Gastroesophageal sphincter (tissue), 4 donors: Measurements from ENCODE around the gene PEX6. TPM values are rescaled to one million over a fixed set of nuclear protein-coding genes. Genes with fewer than 3 reads are reported as not detected.

Source experiments
- ATAC-seq: fragments of 150-250 bp; one replicate; pipeline ENCODE4 v1.9.1; 2016; ENCODE audit warnings: mild to moderate bottlenecking, moderate library complexity
- H3K27ac ChIP-seq, 4 donors: fragments of 200-600 bp; sonication (generic) in 3 of 4; 1 replicate in 3 of 4; 2 replicates in 1 of 4; pipeline ENCODE4 v1.5.1; 2016 to 2019
- H3K27me3 ChIP-seq: fragments of 200-600 bp; sonication (generic); one replicate; pipeline ENCODE4 v1.5.1; 2019
- H3K36me3 ChIP-seq, 2 donors: fragments of 200-600 bp; sonication (generic); one replicate each; pipeline ENCODE4 v1.5.1; 2019; ENCODE audit warnings: control low read depth in 1 of 2
- H3K4me1 ChIP-seq, 3 donors: fragments of 200-600 bp; sonication (generic); 1 replicate in 2 of 3; 2 replicates in 1 of 3; pipeline ENCODE4 v1.5.1; 2016 to 2019; ENCODE audit warnings: control low read depth in 2 of 3
- H3K4me3 ChIP-seq, 2 donors: fragments of 200-600 bp; sonication (generic); one replicate each; pipeline ENCODE4 v1.5.1; 2019; ENCODE audit warnings: mild to moderate bottlenecking in 1 of 2, moderate library complexity in 1 of 2
- H3K9me3 ChIP-seq, 3 donors: fragments of 200-600 bp; sonication (generic); one replicate each; pipeline ENCODE4 v1.5.1; 2017 to 2019; ENCODE audit warnings: control low read depth in 2 of 3
- CTCF ChIP-seq, 4 experiments: fragments of 200-600 bp in 2 of 4; fragments of 450-650 bp in 2 of 4; sonication (generic) in 1 of 4; IDR thresholded peaks; one replicate each; pipeline ENCODE4 v1.5.1; 2017 to 2019; ENCODE audit warnings: antibody characterized with exemption in 4 of 4, mild to moderate bottlenecking in 2 of 4, moderate library complexity in 2 of 4
- EP300 ChIP-seq: sonication (generic); formaldehyde crosslinking; IDR thresholded peaks from one replicate; pipeline ENCODE4 v1.6.1; 2017; ENCODE audit warnings: antibody characterized with exemption, mild to moderate bottlenecking
- POLR2A ChIP-seq, 2 donors: fragments of 450-650 bp; IDR thresholded peaks; one replicate each; pipeline ENCODE4 v1.6.1; 2017; ENCODE audit warnings: antibody characterized with exemption in 2 of 2, mild to moderate bottlenecking in 2 of 2, moderate library complexity in 1 of 2
- POLR2AphosphoS5 ChIP-seq: sonication (generic); formaldehyde crosslinking; IDR thresholded peaks from one replicate; pipeline ENCODE4 v1.6.1; 2017; ENCODE audit warnings: antibody characterized with exemption
- WGBS, 2 donors: methylation state at CpG; one replicate each; pipeline ENCODE4 v1.1.5; 2018; ENCODE audit warnings: low coverage in 1 of 2; 5-methylcytosine and 5-hydroxymethylcytosine counted together
- total RNA-seq, 4 donors: library from RNA; depleted of rRNA; stranded (reverse); fragments of >200 nt; gene quantifications; one replicate each; pipeline ENCODE4 v1.1.0, GENCODE V29; 2016

PEX6 gene
- total RNA-seq, 4 donors from 2014 or later: 9.8 to 23.5 (median 21.2) TPM

GRCh38 chr6:43012364-43012763, 33.4 kb upstream of the PEX6 start:
- WGBS, 2 donors: 51 to 60% methylated on average over 2 to 4 of the region's 6 CpGs
- Histone ChIP-seq H3K27ac (peak overlapping the region in 1 of 4 donors; percentile 88), H3K27me3 (no peaks in the 10 kb centered on the region), H3K4me3 (no peak overlapping the region), H3K36me3 (peaks cover 0 to 58% of the 10 kb centered on the region in 2 donors), H3K4me1 (peaks cover 0 to 51% (median 32%) of the 10 kb centered on the region in 3 donors), H3K9me3 (no peaks in the 10 kb centered on the region)
- ATAC-seq: no peak
- no peak for TF ChIP-seq POLR2A (IDR thresholded peaks at IDR 0.05)
- TF ChIP-seq EP300: no peak
- no peak for TF ChIP-seq POLR2AphosphoS5
- no peak for TF ChIP-seq CTCF (IDR thresholded peaks at IDR 0.05)

GRCh38 chr6:43011207-43011606, 32.2 kb upstream of the PEX6 start:
- H3K4me3 ChIP-seq: no peak overlapping the region
- no peak for TF ChIP-seq POLR2AphosphoS5
- no peak for TF ChIP-seq CTCF (IDR thresholded peaks at IDR 0.05)
- no peak for TF ChIP-seq POLR2A (IDR thresholded peaks at IDR 0.05)
- TF ChIP-seq EP300: no peak
- 0 to 79% methylated on average over 1 to 4 of the region's 6 CpGs for WGBS, 2 donors
- no peaks in the 10 kb centered on the region for H3K9me3 ChIP-seq
- H3K27ac ChIP-seq: no peak overlapping the region
- peaks cover 0 to 62% of the 10 kb centered on the region in 2 donors for H3K36me3 ChIP-seq
- H3K4me1 ChIP-seq: peaks cover 0 to 39% (median 21%) of the 10 kb centered on the region in 3 donors
- H3K27me3 ChIP-seq: no peaks in the 10 kb centered on the region
- ATAC-seq: no peak

GRCh38 chr6:43009124-43009523, 30.1 kb upstream of the PEX6 start:
- TF ChIP-seq EP300: no peak
- TF ChIP-seq POLR2AphosphoS5: no peak
- TF ChIP-seq POLR2A (IDR thresholded peaks at IDR 0.05): no peak
- TF ChIP-seq CTCF (IDR thresholded peaks at IDR 0.05): peak in 2 of 4 experiments; percentile 40 to 44
- peaks cover 0 to 68% of the 10 kb centered on the region in 2 donors for H3K36me3 ChIP-seq
- H3K27me3 ChIP-seq: no peaks in the 10 kb centered on the region
- ATAC-seq: no peak
- no CpG with 5 or more reads among the region's 6 CpGs for WGBS, 2 donors
- peaks cover 0 to 21% (median 7%) of the 10 kb centered on the region in 3 donors for H3K4me1 ChIP-seq
- H3K4me3 ChIP-seq: no peak overlapping the region
- H3K9me3 ChIP-seq: no peaks in the 10 kb centered on the region
- no peak overlapping the region for H3K27ac ChIP-seq

DNA sequence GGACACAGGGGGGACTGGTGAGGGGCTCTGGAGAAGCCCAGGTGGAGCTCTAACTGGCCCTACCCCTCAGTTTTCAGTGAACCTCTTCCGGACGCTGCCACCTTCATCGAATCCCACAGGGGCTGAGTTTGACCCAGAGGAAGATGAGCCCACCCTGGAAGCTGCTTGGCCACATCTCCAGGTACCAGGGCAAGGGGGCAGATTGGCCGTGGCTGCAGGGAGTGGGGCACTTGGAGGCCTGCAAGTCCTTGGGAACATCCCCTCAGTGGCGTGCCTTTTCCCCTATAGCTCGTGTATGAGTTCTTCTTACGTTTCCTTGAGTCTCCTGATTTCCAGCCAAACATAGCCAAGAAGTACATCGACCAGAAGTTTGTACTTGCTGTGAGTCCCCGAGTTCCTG, 28.1 kb upstream of the PEX6 start:
- no peaks in the 10 kb centered on the region for H3K9me3 ChIP-seq
- H3K4me1 ChIP-seq: peaks cover 0 to 7% (median 0%) of the 10 kb centered on the region in 3 donors
- no peak overlapping the region for H3K27ac ChIP-seq
- peaks cover 0 to 76% of the 10 kb centered on the region in 2 donors for H3K36me3 ChIP-seq
- WGBS, 2 donors: 90% methylated on average over 6 of the region's 9 CpGs; no CpG with 5 or more reads in 1 of the 2 donors
- TF ChIP-seq POLR2A (IDR thresholded peaks at IDR 0.05) (peak in 1 of 2 donors; percentile 9), POLR2AphosphoS5 (no peak)
- ATAC-seq: no peak
- no peaks in the 10 kb centered on the region for H3K27me3 ChIP-seq
- H3K4me3 ChIP-seq: no peak overlapping the region

DNA sequence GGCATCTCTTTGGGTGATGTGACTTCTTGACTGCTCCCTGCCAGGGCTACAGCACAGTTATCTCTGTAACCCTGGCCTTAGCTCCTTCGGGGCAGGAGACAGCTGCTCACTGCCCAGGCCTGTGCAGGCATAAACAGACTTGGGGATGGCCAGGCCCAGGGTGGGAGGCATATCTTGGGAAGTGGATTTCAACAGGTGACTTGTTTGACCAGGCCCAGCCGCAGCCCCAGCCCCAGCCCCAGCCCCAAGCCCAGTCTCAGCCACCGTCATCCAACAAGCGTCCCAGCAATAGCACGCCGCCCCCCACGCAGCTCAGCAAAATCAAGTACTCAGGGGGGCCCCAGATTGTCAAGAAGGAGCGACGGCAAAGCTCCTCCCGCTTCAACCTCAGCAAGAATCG, 27.3 kb upstream of the PEX6 start:
- WGBS, 2 donors: 93 to 100% methylated on average over 1 to 4 of the region's 11 CpGs

More for the DNA sequence above, 27.3 kb upstream of the PEX6 start:
- Histone ChIP-seq H3K27ac (no peak overlapping the region), H3K9me3 (no peaks in the 10 kb centered on the region), H3K36me3 (peaks cover 0 to 72% of the 10 kb centered on the region in 2 donors), H3K4me1 (no peaks in the 10 kb centered on the region), H3K4me3 (no peak overlapping the region), H3K27me3 (no peaks in the 10 kb centered on the region)
- no peak for ATAC-seq
- TF ChIP-seq CTCF (IDR thresholded peaks at IDR 0.05): no peak
- TF ChIP-seq POLR2A (IDR thresholded peaks at IDR 0.05): no peak
- TF ChIP-seq POLR2AphosphoS5: no peak
- no peak for TF ChIP-seq EP300
